OCI-LY3 (cell line): Measurements from ENCODE around the gene MAP3K6.

ENCODE experiments used
- CTCF ChIP-seq: fragments of 200-600, 300-600 bp; sonication (generic); IDR thresholded peaks from 2 replicates; pipeline ENCODE4 v1.5.1; 2014; ENCODE audit warnings: antibody characterized with exemption, low read length, low read depth
- EZH2phosphoT487 ChIP-seq: fragments of 200-600 bp; shearing (Covaris generic); IDR thresholded peaks from 2 replicates; pipeline ENCODE4 v1.6.1; 2018; ENCODE audit warnings: antibody characterized with exemption, mixed run types, low read depth

- TF ChIP-seq CTCF (no peak), EZH2phosphoT487 (no peak)
Measured at GRCh38 chr1:27356277-27356618, 10.5 kb downstream of the MAP3K6 start.
